Globus pallidus (tissue), 1 donor: ENCODE data around the gene CCDC17.

Experiments used
- DNase-seq: peaks from one replicate; pipeline ENCODE4 v3.0.0-alpha.2; 2015; ENCODE audit warnings: low spot score

CCDC17 gene

GRCh38 chr1:45583666-45584350, 40.0 kb downstream of the CCDC17 start, which contains the start of gene NASP:
TSS of gene NASP (plus strand) at chr1:45584041. CDS start at chr1:45584147, 106 bp downstream.
- peak; percentile 89 for DNase-seq

GRCh38 chr1:45583264-45583665, 40.6 kb downstream of the CCDC17 start:
- DNase-seq = peak; percentile 99

GRCh38 chr1:45574105-45574626, 49.7 kb downstream of the CCDC17 start:
- DNase-seq = no peak

DNA sequence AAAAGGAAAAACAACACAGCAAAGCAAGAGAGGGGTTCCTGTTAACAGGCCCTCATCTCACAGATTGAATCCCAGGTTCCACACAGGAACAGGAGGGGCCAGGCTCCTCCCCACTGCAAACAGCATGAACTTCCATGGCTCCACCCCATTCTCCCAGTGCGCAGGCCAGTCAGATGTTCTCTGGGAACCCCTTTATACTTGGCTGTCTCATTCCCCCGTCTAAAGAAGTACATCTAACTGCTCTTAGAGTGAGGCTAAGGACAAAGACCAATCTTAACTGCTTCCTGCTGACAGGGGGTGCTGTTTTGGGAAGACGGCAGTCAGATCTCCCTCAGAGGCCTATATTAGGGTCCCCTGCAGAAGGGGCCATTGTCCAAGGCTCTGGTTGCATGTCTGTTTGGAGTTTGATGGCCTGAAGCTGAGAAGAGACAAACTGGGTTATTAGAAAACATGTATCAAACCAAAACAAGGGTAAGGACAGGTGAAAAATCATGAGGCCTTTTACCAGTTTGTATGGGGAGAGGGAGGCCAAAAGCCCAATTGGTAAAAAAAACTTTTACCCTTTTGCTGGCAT, 50.5 kb downstream of the CCDC17 start:
- DNase-seq = no peak

GRCh38 chr1:45570631-45571030, 53.2 kb downstream of the CCDC17 start:
- DNase-seq = no peak
